K562 (cell line): ENCODE data around the gene PI4KA. TPM values are rescaled to one million over a fixed set of nuclear protein-coding genes. Genes with fewer than 3 reads are reported as not detected.
A peak's percentile ranks its signal among the peaks of the same experiment; 100 is the strongest.

Experiments
- EZH2 ChIP-seq: IDR thresholded peaks from 2 replicates; pipeline ENCODE4 v1.6.1; 2012; ENCODE audit warnings: low read depth, mild to moderate bottlenecking, inconsistent platforms, low read length, borderline replicate concordance
- GTF2F1 ChIP-seq: IDR thresholded peaks from 2 replicates; pipeline ENCODE4 v1.6.1; 2011; ENCODE audit warnings: low read depth, low read length, improper control_type of control experiment
- HMGN3 ChIP-seq: IDR thresholded peaks from 2 replicates; pipeline ENCODE4 v1.6.1; 2011; ENCODE audit warnings: borderline replicate concordance, low read depth, mild to moderate bottlenecking, mixed read lengths, low read length; ENCODE audit not compliant: insufficient read length; ENCODE audit errors: extremely low read depth
- KAT7 ChIP-seq: sonication (generic); formaldehyde crosslinking; IDR thresholded peaks from 2 replicates; pipeline ENCODE4 v1.8.0; 2022; ENCODE audit warnings: missing genetic modification reagents, mild to moderate bottlenecking, borderline replicate concordance
- MAZ ChIP-seq, 2 experiments: fragments of 450-650 bp in 1 of 2; sonication (generic) in 1 of 2; formaldehyde crosslinking; IDR thresholded peaks in 1 of 2; conservative IDR thresholded peaks in 1 of 2; 2 replicates each; pipeline versions ENCODE4 v1.4.0 to v1.5.0; 2020; ENCODE audit warnings: mild to moderate bottlenecking in 1 of 2, missing genetic modification reagents in 1 of 2
- MED1 ChIP-seq: sonication (generic); formaldehyde crosslinking; IDR thresholded peaks from 2 replicates; pipeline ENCODE4 v1.8.1; 2023; ENCODE audit warnings: missing genetic modification reagents, borderline replicate concordance
- NELFE ChIP-seq: IDR thresholded peaks from 2 replicates; pipeline ENCODE4 v1.6.1; 2011; ENCODE audit warnings: mild to moderate bottlenecking; ENCODE audit not compliant: insufficient read depth, insufficient read length
- SLC30A9 ChIP-seq: fragments of 250-450 bp; sonication (Bioruptor Pico); IDR thresholded peaks from 2 replicates; pipeline ENCODE4 v1.8.0; 2022; ENCODE audit warnings: mild to moderate bottlenecking, moderate library complexity
- SREBF2 ChIP-seq: sonication (generic); formaldehyde crosslinking; IDR thresholded peaks from 2 replicates; pipeline ENCODE4 v1.4.0; 2020; ENCODE audit warnings: mild to moderate bottlenecking, missing genetic modification reagents
- XRCC5 ChIP-seq: fragments of 200-400 bp; formaldehyde crosslinking; IDR thresholded peaks from 2 replicates; pipeline ENCODE4 v1.6.1; 2017; ENCODE audit warnings: low read depth, mild to moderate bottlenecking, low read length
- ZFX ChIP-seq: sonication (generic); formaldehyde crosslinking; IDR thresholded peaks from 2 replicates; pipeline ENCODE4 v1.8.0; 2022; ENCODE audit warnings: mild to moderate bottlenecking, missing genetic modification reagents, moderate library complexity
- ZNF134 ChIP-seq: fragments of 250-450 bp; sonication (Bioruptor Pico); conservative IDR thresholded peaks from 2 replicates; pipeline ENCODE4 v1.4.0; 2020
- ZNF146 ChIP-seq: IDR thresholded peaks from one replicate; pipeline ENCODE4 v1.6.1; 2018; ENCODE audit warnings: missing compliant biosample characterization; ENCODE audit not compliant: unreplicated experiment
- ZNF324 ChIP-seq: fragments of 250-450 bp; sonication (Bioruptor Pico); IDR thresholded peaks from 2 replicates; pipeline ENCODE4 v1.4.0; 2020; ENCODE audit warnings: mild to moderate bottlenecking
- ZNF436 ChIP-seq: fragments of 250-450, 450-650 bp; sonication (Bioruptor Pico); formaldehyde crosslinking; IDR thresholded peaks from 2 replicates; pipeline ENCODE4 v1.7.0; 2020; ENCODE audit warnings: mild to moderate bottlenecking
- ZNF584 ChIP-seq: fragments of 200-800 bp; sonication (Bioruptor generic); IDR thresholded peaks from 2 replicates; pipeline ENCODE4 v1.6.1; 2016; ENCODE audit warnings: low read depth, mild to moderate bottlenecking, missing genetic modification characterization, missing compliant biosample characterization
- polyA plus RNA-seq, 8 experiments: library from polyadenylated mRNA; depleted of rRNA in 4 of 8; stranded (reverse) in 5 of 8; unstranded in 3 of 8; fragments of >200 nt; fragmentation: Nextera tagmentation in 2 of 8; fragmentation: Illumina TruSeq in 1 of 8; extraction: Ambion mirVana in 2 of 8; extraction: Trizol in 1 of 8; gene quantifications; 2 replicates each; pipeline versions ENCODE4 v1.2.1 to v1.2.3, GENCODE V29; 2011 to 2014; ENCODE audit warnings: inconsistent platforms in 1 of 8, missing spikeins in 1 of 8
- total RNA-seq, 7 experiments: library from RNA; depleted of rRNA in 6 of 7; stranded (reverse); fragments of >200 nt in 6 of 7; fragmentation: Illumina TruSeq in 2 of 7; extraction: Trizol in 2 of 7; gene quantifications; 2 replicates each; pipeline versions ENCODE4 v1.2.1 to v1.2.3, GENCODE V29; 2011 to 2021; ENCODE audit warnings: low replicate concordance in 1 of 7
- TF ChIP-seq, protein P1 (sequence below): fragments of 250-450 bp; sonication (Bioruptor Pico); IDR thresholded peaks from 2 replicates; pipeline ENCODE4 v1.5.0; 2020; ENCODE audit warnings: mild to moderate bottlenecking
- TF ChIP-seq, protein P2 (sequence below): fragments of 250-450 bp; sonication (Bioruptor Pico); IDR thresholded peaks from 2 replicates; pipeline ENCODE4 v1.8.0; 2021; ENCODE audit warnings: moderate library complexity, mild to moderate bottlenecking, inconsistent platforms
- TF ChIP-seq, protein P3 (sequence below): sonication (generic); formaldehyde crosslinking; IDR thresholded peaks from 2 replicates; pipeline ENCODE4 v1.8.0; 2022; ENCODE audit warnings: mild to moderate bottlenecking, missing genetic modification reagents
- TF ChIP-seq, protein P4 (sequence below): sonication (generic); formaldehyde crosslinking; IDR thresholded peaks from 2 replicates; pipeline ENCODE4 v1.8.0; 2023; ENCODE audit warnings: missing genetic modification reagents, mild to moderate bottlenecking, borderline replicate concordance

PI4KA gene
- total and polyA plus RNA-seq, 9 of the 15 experiments (the other 6 are each of a cell fraction or from before 2014, with no cell fraction given) = 7.3 to 187 (median 84.7) TPM

DNA sequence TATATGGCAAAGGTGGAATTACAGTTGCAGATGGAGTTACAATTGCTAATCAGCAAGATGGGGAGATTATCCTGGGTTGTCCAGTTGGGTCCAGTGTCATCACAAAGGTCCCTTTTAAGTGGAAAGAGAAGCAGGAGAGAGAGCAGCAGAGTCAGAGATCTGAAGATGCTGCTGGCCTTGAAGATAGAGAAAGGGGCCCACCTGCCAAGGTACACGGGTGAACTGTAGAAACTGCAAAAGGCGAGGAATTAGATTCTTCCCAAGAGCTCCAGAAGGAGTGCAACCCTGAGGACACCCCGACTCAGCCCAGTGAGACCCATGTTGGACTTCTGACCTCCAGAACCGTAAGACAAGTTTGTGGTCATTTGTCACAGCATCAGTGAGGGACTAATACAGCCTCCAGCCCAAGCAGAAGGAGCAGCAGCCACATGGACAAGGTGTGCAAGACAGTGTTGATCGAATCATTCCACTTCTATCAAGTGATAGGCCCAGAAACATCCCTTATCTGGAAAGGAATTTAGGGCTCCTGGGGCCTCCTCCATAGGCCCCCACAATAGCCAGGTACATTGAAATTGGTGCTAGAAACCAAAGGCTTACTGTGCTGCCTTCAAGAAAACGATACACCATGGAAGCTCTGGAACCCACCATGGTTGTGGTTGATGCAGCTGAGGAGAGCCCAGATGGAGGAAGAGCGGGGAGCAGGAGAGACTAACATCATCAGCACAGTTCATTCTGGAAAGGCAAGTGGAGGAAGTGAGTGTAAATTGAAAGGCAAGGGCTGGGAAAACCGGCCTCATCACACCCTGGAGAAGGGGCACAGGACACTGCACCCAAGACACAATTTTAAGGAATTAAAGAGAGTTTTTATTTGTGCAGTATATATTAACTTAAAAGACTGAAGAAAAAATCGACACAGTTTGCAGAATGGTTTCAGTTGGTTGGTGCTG, 23.5 kb upstream of the PI4KA start (continued):
- TF ChIP-seq SLC30A9 (CRISPR knock-in tag) (no peak), ZNF436 (peak; percentile 23; the same call in 1 of the 2 replicates), ZFX (peak; percentile 32; the same call in 1 of the 2 replicates), GTF2F1 (no peak), EZH2 (no peak), ZNF324 (CRISPR knock-in tag) (no peak), ZNF134 (CRISPR knock-in tag) (no peak), NELFE (no peak), SREBF2 (no peak), MAZ (CRISPR knock-in tag; conservative IDR thresholded peaks at IDR 0.05 in 1 of 2, IDR thresholded peaks at IDR 0.05 in 1 of 2) (no peak), MED1 (0 out of 2 replicates have a peak, but pooled peaks have one; percentile 81), XRCC5 (no peak), ZNF584 (no peak), ZNF146 (CRISPR knock-in tag) (no peak), KAT7 (CRISPR knock-in tag) (no peak), HMGN3 (no peak)
- TF ChIP-seq, protein P1, sequence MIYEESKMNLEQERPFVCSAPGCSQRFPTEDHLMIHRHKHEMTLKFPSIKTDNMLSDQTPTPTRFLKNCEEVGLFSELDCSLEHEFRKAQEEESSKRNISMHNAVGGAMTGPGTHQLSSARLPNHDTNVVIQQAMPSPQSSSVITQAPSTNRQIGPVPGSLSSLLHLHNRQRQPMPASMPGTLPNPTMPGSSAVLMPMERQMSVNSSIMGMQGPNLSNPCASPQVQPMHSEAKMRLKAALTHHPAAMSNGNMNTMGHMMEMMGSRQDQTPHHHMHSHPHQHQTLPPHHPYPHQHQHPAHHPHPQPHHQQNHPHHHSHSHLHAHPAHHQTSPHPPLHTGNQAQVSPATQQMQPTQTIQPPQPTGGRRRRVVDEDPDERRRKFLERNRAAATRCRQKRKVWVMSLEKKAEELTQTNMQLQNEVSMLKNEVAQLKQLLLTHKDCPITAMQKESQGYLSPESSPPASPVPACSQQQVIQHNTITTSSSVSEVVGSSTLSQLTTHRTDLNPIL = no peak
- TF ChIP-seq, protein P2, sequence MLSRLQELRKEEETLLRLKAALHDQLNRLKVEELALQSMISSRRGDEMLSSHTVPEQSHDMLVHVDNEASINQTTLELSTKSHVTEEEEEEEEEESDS (CRISPR knock-in tag) = no peak
- TF ChIP-seq, protein P3, sequence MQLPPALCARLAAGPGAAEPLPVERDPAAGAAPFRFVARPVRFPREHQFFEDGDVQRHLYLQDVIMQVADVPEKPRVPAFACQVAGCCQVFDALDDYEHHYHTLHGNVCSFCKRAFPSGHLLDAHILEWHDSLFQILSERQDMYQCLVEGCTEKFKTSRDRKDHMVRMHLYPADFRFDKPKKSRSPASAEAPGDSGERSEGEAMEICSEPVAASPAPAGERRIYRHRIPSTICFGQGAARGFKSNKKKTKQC = no peak
- TF ChIP-seq, protein P4, sequence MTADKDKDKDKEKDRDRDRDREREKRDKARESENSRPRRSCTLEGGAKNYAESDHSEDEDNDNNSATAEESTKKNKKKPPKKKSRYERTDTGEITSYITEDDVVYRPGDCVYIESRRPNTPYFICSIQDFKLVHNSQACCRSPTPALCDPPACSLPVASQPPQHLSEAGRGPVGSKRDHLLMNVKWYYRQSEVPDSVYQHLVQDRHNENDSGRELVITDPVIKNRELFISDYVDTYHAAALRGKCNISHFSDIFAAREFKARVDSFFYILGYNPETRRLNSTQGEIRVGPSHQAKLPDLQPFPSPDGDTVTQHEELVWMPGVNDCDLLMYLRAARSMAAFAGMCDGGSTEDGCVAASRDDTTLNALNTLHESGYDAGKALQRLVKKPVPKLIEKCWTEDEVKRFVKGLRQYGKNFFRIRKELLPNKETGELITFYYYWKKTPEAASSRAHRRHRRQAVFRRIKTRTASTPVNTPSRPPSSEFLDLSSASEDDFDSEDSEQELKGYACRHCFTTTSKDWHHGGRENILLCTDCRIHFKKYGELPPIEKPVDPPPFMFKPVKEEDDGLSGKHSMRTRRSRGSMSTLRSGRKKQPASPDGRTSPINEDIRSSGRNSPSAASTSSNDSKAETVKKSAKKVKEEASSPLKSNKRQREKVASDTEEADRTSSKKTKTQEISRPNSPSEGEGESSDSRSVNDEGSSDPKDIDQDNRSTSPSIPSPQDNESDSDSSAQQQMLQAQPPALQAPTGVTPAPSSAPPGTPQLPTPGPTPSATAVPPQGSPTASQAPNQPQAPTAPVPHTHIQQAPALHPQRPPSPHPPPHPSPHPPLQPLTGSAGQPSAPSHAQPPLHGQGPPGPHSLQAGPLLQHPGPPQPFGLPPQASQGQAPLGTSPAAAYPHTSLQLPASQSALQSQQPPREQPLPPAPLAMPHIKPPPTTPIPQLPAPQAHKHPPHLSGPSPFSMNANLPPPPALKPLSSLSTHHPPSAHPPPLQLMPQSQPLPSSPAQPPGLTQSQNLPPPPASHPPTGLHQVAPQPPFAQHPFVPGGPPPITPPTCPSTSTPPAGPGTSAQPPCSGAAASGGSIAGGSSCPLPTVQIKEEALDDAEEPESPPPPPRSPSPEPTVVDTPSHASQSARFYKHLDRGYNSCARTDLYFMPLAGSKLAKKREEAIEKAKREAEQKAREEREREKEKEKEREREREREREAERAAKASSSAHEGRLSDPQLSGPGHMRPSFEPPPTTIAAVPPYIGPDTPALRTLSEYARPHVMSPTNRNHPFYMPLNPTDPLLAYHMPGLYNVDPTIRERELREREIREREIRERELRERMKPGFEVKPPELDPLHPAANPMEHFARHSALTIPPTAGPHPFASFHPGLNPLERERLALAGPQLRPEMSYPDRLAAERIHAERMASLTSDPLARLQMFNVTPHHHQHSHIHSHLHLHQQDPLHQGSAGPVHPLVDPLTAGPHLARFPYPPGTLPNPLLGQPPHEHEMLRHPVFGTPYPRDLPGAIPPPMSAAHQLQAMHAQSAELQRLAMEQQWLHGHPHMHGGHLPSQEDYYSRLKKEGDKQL = no peak
